IMR-90 (cell line): ENCODE results near the gene KANSL3. TPM values are rescaled to one million over a fixed set of nuclear protein-coding genes. Genes with fewer than 3 reads are reported as not detected.

Experiments used
- ATAC-seq: fragments of 200-7000 bp; cut with Tn5 transposase; 2 replicates; pipeline ENCODE4 v1.9.1; 2020; ENCODE audit warnings: low read depth, mild to moderate bottlenecking, moderate library complexity
- BruUV-seq: library from RNA; stranded (reverse); fragments of 400-500 nt; replicated peaks from 2 replicates; lab custom pipeline; 2021; lab: Mats Ljungman, UMichigan
- CTCF ChIA-PET: fragments of 300-600 bp; formaldehyde crosslinking; extraction: SDS; loops from one replicate; lab custom pipeline; 2021; ENCODE audit warnings: antibody characterized with exemption; lab: Yijun Ruan, JAX
- POLR2A ChIA-PET: fragments of 300-600 bp; sonication (Branson Sonifier 250); formaldehyde crosslinking; loops from one replicate; lab custom pipeline; 2022; ENCODE audit warnings: antibody characterized with exemption; ENCODE audit not compliant: unreplicated experiment; lab: Charles Lee
- DNase-seq: peaks from one replicate; pipeline ENCODE4 v3.0.0; 2013
- H2AFZ ChIP-seq: replicated peaks from 2 replicates; pipeline ENCODE3; 2013; ENCODE audit warnings: low read length, mild to moderate bottlenecking; ENCODE audit not compliant: poor library complexity
- H2AK5ac ChIP-seq: 2 replicates; pipeline ENCODE4 v1.6.1; 2013; ENCODE audit warnings: low read depth, low read length, inconsistent platforms
- H2AK9ac ChIP-seq: replicated peaks from 2 replicates; pipeline ENCODE3; 2013; ENCODE audit warnings: mild to moderate bottlenecking, low read depth, low read length, moderate library complexity; ENCODE audit not compliant: poor library complexity
- H2BK120ac ChIP-seq: 2 replicates; pipeline ENCODE4 v1.6.1; 2013; ENCODE audit warnings: low read depth, low read length, inconsistent platforms
- H2BK15ac ChIP-seq: 3 replicates; pipeline ENCODE4 v1.6.1; 2013; ENCODE audit warnings: low read depth, low read length, inconsistent platforms
- H2BK20ac ChIP-seq: 2 replicates; pipeline ENCODE4 v1.6.1; 2013; ENCODE audit warnings: low read depth, mild to moderate bottlenecking, inconsistent platforms, low read length, moderate library complexity
- H2BK5ac ChIP-seq: 2 replicates; pipeline ENCODE4 v1.6.1; 2013; ENCODE audit warnings: mild to moderate bottlenecking, low read depth, low read length, inconsistent platforms; ENCODE audit not compliant: poor library complexity, severe bottlenecking
- H3K14ac ChIP-seq: replicated peaks from 2 replicates; pipeline ENCODE4 v1.6.1; 2013; ENCODE audit warnings: low read depth, low read length, inconsistent platforms
- H3K18ac ChIP-seq: 2 replicates; pipeline ENCODE4 v1.6.1; 2013; ENCODE audit warnings: low read depth, low read length, control low read depth
- H3K23ac ChIP-seq: 2 replicates; pipeline ENCODE4 v1.6.1; 2013; ENCODE audit warnings: low read depth, low read length, inconsistent platforms
- H3K27ac ChIP-seq: 2 replicates; pipeline ENCODE4 v1.5.1; 2013; ENCODE audit warnings: mild to moderate bottlenecking, control low read depth, low read length; ENCODE audit not compliant: insufficient read depth
- H3K27me3 ChIP-seq: 2 replicates; pipeline ENCODE4 v1.6.1; 2013; ENCODE audit warnings: low read length; ENCODE audit not compliant: control insufficient read depth, insufficient read depth
- H3K36me3 ChIP-seq: 2 replicates; pipeline ENCODE4 v1.6.1; 2013; ENCODE audit warnings: low read length, mixed read lengths; ENCODE audit not compliant: control insufficient read depth, insufficient read depth
- H3K4ac ChIP-seq: 2 replicates; pipeline ENCODE4 v1.6.1; 2013; ENCODE audit warnings: low read depth, low read length, inconsistent platforms
- H3K4me1 ChIP-seq: 2 replicates; pipeline ENCODE4 v1.6.1; 2013; ENCODE audit warnings: low read length, mixed read lengths; ENCODE audit not compliant: control insufficient read depth, insufficient read depth
- H3K4me2 ChIP-seq: 2 replicates; pipeline ENCODE4 v1.6.1; 2013; ENCODE audit warnings: low read depth, mild to moderate bottlenecking, control low read depth, low read length, moderate library complexity
- H3K4me3 ChIP-seq: 2 replicates; pipeline ENCODE4 v1.5.1; 2013; ENCODE audit warnings: low read depth, mild to moderate bottlenecking, control low read depth, low read length, moderate library complexity; ENCODE audit not compliant: insufficient read depth
- H3K56ac ChIP-seq: 2 replicates; pipeline ENCODE4 v1.6.1; 2013; ENCODE audit warnings: low read length, inconsistent platforms; ENCODE audit not compliant: insufficient read depth; ENCODE audit errors: extremely low read depth
- H3K79me1 ChIP-seq, 2 experiments: 2 replicates each; pipeline ENCODE4 v1.6.1; 2013; ENCODE audit warnings: low read length in 2 of 2, inconsistent platforms in 1 of 2, low read depth in 1 of 2
- H3K9ac ChIP-seq: 2 replicates; pipeline ENCODE4 v1.6.1; 2013; ENCODE audit warnings: low read depth, low read length, control low read depth
- H3K9me1 ChIP-seq: 2 replicates; pipeline ENCODE4 v1.6.1; 2013; ENCODE audit warnings: low read length, inconsistent platforms; ENCODE audit not compliant: insufficient read depth
- H3K9me3 ChIP-seq: 2 replicates; pipeline ENCODE4 v1.6.1; 2013; ENCODE audit warnings: low read length; ENCODE audit not compliant: control insufficient read depth, insufficient read depth
- H4K20me1 ChIP-seq: 2 replicates; pipeline ENCODE4 v1.6.1; 2013; ENCODE audit warnings: low read length, inconsistent platforms; ENCODE audit not compliant: insufficient read depth
- H4K5ac ChIP-seq: 2 replicates; pipeline ENCODE4 v1.6.1; 2013; ENCODE audit warnings: mild to moderate bottlenecking, low read depth, low read length, control low read depth
- H4K8ac ChIP-seq, 2 experiments: 2 replicates each; pipeline ENCODE4 v1.6.1; 2013; ENCODE audit warnings: low read depth in 2 of 2, low read length in 2 of 2, control low read depth in 1 of 2, inconsistent platforms in 1 of 2
- H4K91ac ChIP-seq: 2 replicates; pipeline ENCODE4 v1.6.1; 2013; ENCODE audit warnings: low read depth, low read length, inconsistent platforms; ENCODE audit not compliant: insufficient read depth
- BHLHE40 ChIP-seq: fragments of 150-350 bp; IDR thresholded peaks from 2 replicates; pipeline ENCODE4 v1.6.1; 2016; ENCODE audit warnings: mild to moderate bottlenecking, low read depth, low read length
- CEBPB ChIP-seq: IDR thresholded peaks from 2 replicates; pipeline ENCODE4 v1.6.1; 2012; ENCODE audit warnings: low read depth, low read length, improper control_type of control experiment
- CHD1 ChIP-seq: IDR thresholded peaks from 2 replicates; pipeline ENCODE4 v1.6.1; 2012; ENCODE audit warnings: low read depth, low read length, improper control_type of control experiment
- ELK1 ChIP-seq: fragments of 150-350 bp; IDR thresholded peaks from 2 replicates; pipeline ENCODE4 v1.6.1; 2016; ENCODE audit warnings: low read depth, mild to moderate bottlenecking, low read length, moderate library complexity, borderline replicate concordance
- FOS ChIP-seq: fragments of 150-350 bp; IDR thresholded peaks from 2 replicates; pipeline ENCODE4 v1.6.1; 2016; ENCODE audit warnings: low read depth, low read length
- MAFK ChIP-seq: IDR thresholded peaks from 2 replicates; pipeline ENCODE4 v1.6.1; 2012; ENCODE audit warnings: low read depth, low read length, improper control_type of control experiment
- MAZ ChIP-seq: IDR thresholded peaks from 2 replicates; pipeline ENCODE4 v1.6.1; 2012; ENCODE audit warnings: low read depth, mild to moderate bottlenecking, low read length, improper control_type of control experiment, moderate library complexity, borderline replicate concordance
- MXI1 ChIP-seq: IDR thresholded peaks from 2 replicates; pipeline ENCODE4 v1.6.1; 2012; ENCODE audit warnings: low read depth, mild to moderate bottlenecking, low read length, moderate library complexity, borderline replicate concordance
- NFE2L2 ChIP-seq: fragments of 150-350 bp; IDR thresholded peaks from 2 replicates; pipeline ENCODE4 v1.6.1; 2016; ENCODE audit warnings: low read depth, mild to moderate bottlenecking, low read length
- POLR2A ChIP-seq: IDR thresholded peaks from 2 replicates; pipeline ENCODE4 v1.6.1; 2012; ENCODE audit warnings: mild to moderate bottlenecking, low read depth, low read length
- RAD21 ChIP-seq: IDR thresholded peaks from 2 replicates; pipeline ENCODE4 v1.6.1; 2012; ENCODE audit warnings: low read length, improper control_type of control experiment
- RCOR1 ChIP-seq: IDR thresholded peaks from 2 replicates; pipeline ENCODE4 v1.6.1; 2012; ENCODE audit warnings: mild to moderate bottlenecking, low read length, improper control_type of control experiment; ENCODE audit not compliant: insufficient replicate concordance
- RFX5 ChIP-seq: IDR thresholded peaks from 2 replicates; pipeline ENCODE4 v1.8.0; 2012; ENCODE audit warnings: low read depth, mild to moderate bottlenecking, low read length, moderate library complexity
- SMC3 ChIP-seq: fragments of 150-350 bp; IDR thresholded peaks from 2 replicates; pipeline ENCODE4 v1.6.1; 2016; ENCODE audit warnings: low read depth, mild to moderate bottlenecking, antibody characterized with exemption, low read length, moderate library complexity
- WGBS, 2 experiments: methylation state at CpG; one replicate each; pipeline versions ENCODE4 v1.1.5 to v1.1.7; 2013; ENCODE audit warnings: missing lambda C conversion rate in 2 of 2; ENCODE audit not compliant: insufficient read length in 1 of 2; ENCODE audit errors: extremely low coverage in 2 of 2; 5-methylcytosine and 5-hydroxymethylcytosine counted together
- dilution Hi-C: fragments of 300-500 bp; cut with HindIII; formaldehyde crosslinking; loops from one replicate; pipeline ENCODE4 v1.14.3; 2018; ENCODE audit warnings: low sequenced_read_pairs; ENCODE audit not compliant: unreplicated experiment
- in situ Hi-C: fragments of 300-500 bp; cut with MboI; formaldehyde crosslinking; loops from 3 replicates; pipeline ENCODE4 v1.14.3; 2019; ENCODE audit warnings: low sequenced_read_pairs, inconsistent platforms, mixed read lengths
- intact Hi-C: fragments of 100-400 bp; cut with micrococcal nuclease; formaldehyde crosslinking; loops from 2 replicates; pipeline ENCODE4 v1.10.0; 2022
- polyA plus RNA-seq, 3 experiments: library from polyadenylated mRNA; depleted of rRNA; stranded (reverse); fragments of >200 nt; gene quantifications; 2 replicates each; pipeline ENCODE4 v1.2.3, GENCODE V29; 2012; ENCODE audit warnings: low replicate concordance in 1 of 3
- total RNA-seq: library from RNA; depleted of rRNA; stranded (reverse); fragments of >200 nt; gene quantifications from 2 replicates; pipeline ENCODE4 v1.2.3, GENCODE V29; 2012
- TF ChIP-seq, protein P1 (sequence below): fragments of 150-350 bp; IDR thresholded peaks from 2 replicates; pipeline ENCODE4 v1.6.1; 2017; ENCODE audit warnings: mild to moderate bottlenecking, antibody characterized with exemption, low read length, low read depth

Gene KANSL3
- total and polyA plus RNA-seq, 2 of the 4 experiments (the other 2 are of a cell fraction): 22.2 to 26.3 TPM

DNA sequence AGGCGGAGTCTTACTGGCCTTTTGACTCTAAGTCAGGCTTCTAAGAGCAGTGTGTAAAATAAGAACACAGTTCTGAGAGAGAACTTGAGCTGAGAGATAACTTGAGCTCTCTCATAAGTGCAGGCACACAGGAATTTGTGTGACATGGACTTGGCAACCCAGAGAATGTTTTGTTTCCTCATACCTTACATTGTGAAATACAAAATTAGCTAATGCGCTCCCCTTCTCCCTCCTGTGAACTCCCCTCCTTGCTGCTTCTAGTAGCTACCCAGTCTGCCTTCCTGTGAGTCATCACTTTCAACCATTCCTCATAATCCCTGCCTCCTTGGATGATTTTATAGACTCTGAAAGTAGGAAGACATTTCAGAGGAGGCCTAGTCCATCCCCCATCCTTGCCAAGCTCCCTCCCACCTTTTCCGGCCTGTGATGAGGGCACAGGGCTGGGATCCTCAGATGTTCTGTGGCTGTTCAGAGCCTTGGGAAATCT, 27.0 kb upstream of the KANSL3 start:
- peak overlapping the region; percentile 7 to 77; a peak in 3 of 4 replicates for H4K8ac ChIP-seq
- peak overlapping the region; percentile 54; the same call in 1 of the 3 replicates for H2BK15ac ChIP-seq
- H2AFZ ChIP-seq: peak overlapping the region; percentile 81
- H3K4me2 ChIP-seq: peak overlapping the region; percentile 17; the same call in 1 of the 2 replicates
- H4K20me1 ChIP-seq: no peaks in the 10 kb centered on the region
- peak overlapping the region; percentile 45 for H3K14ac ChIP-seq
- H3K4me3 ChIP-seq: no peak overlapping the region
- H2BK20ac ChIP-seq: peak overlapping the region; percentile 93
- H4K91ac ChIP-seq: peak overlapping the region; percentile 67
- 0 out of 4 replicates have a peak, but pooled peaks cover 0 to 5% of the 10 kb centered on the region in 2 experiments for H3K79me1 ChIP-seq
- intact Hi-C loops (no loop called here), dilution Hi-C loops (no loop called here), in situ Hi-C loops (no loop called here)
- peak overlapping the region; percentile 20; the same call in 1 of the 2 replicates for H3K56ac ChIP-seq
- H3K9ac ChIP-seq: 0 out of 2 replicates have a peak overlapping the region, but pooled peaks have one; percentile 0
- H3K4ac ChIP-seq: peak overlapping the region; percentile 75
- H3K27ac ChIP-seq: peak overlapping the region; percentile 61
- H3K27me3 ChIP-seq: no peaks in the 10 kb centered on the region
- H2AK9ac ChIP-seq: peak overlapping the region; percentile 53
- H2AK5ac ChIP-seq: peak overlapping the region; percentile 19; the same call in 1 of the 2 replicates
- peak overlapping the region; percentile 26 for H3K18ac ChIP-seq
- H3K9me3 ChIP-seq: no peaks in the 10 kb centered on the region
- H3K23ac ChIP-seq: peak overlapping the region; percentile 52; the same call in 1 of the 2 replicates
- peaks cover 7% of the 10 kb centered on the region for H3K9me1 ChIP-seq
- no peaks in the 10 kb centered on the region for H3K36me3 ChIP-seq
- peak overlapping the region; percentile 9; the same call in 1 of the 2 replicates for H4K5ac ChIP-seq
- DNase-seq: peak; percentile 99
- peak overlapping the region; percentile 83 for H2BK120ac ChIP-seq
- peak overlapping the region; percentile 84 for H2BK5ac ChIP-seq
- ChIA-PET POLR2A (interaction anchor here (0.7 kb wide), 1 partner anchor 11 kb away, joined by 7 read pairs; no protein-coding TSS in a partner anchor), CTCF (interaction anchor here (0.7 to 0.8 kb wide), 3 partner anchors 14 to 47 kb away, joined by 3 to 5 read pairs (median 3); no protein-coding TSS in a partner anchor)
- peaks cover 4% of the 10 kb centered on the region for H3K4me1 ChIP-seq
- BruUV-seq: no TSS peak
- WGBS, 2 experiments: no CpG with 5 or more reads among the region's 3 CpGs
- ATAC-seq: peak; percentile 99
- TF ChIP-seq BHLHE40 (peak; percentile 28; the same call in 1 of the 2 replicates), POLR2A (no peak), MAZ (peak; percentile 90; the same call in 1 of the 2 replicates), CEBPB (peak; percentile 99), MAFK (0 out of 2 replicates have a peak, but pooled peaks have one; percentile 42), RAD21 (peak; percentile 21), ELK1 (no peak), RCOR1 (no peak), MXI1 (no peak), CHD1 (no peak), RFX5 (no peak), FOS (peak; percentile 91), SMC3 (no peak; the same call in 1 of the 2 replicates), NFE2L2 (peak; percentile 37; the same call in 1 of the 2 replicates)
- TF ChIP-seq, protein P1, sequence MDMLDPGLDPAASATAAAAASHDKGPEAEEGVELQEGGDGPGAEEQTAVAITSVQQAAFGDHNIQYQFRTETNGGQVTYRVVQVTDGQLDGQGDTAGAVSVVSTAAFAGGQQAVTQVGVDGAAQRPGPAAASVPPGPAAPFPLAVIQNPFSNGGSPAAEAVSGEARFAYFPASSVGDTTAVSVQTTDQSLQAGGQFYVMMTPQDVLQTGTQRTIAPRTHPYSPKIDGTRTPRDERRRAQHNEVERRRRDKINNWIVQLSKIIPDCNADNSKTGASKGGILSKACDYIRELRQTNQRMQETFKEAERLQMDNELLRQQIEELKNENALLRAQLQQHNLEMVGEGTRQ: no peak
